Esophagus squamous epithelium (tissue), 4 donors: ENCODE data around the gene SLC29A4.

ENCODE experiments used
- CTCF ChIP-seq, 6 experiments: fragments of 450-650 bp in 4 of 6; fragments of 200-600 bp in 2 of 6; sonication (generic) in 2 of 6; IDR thresholded peaks; one replicate each; pipeline ENCODE4 v1.5.1; 2016 to 2019; ENCODE audit warnings: antibody characterized with exemption in 6 of 6, mild to moderate bottlenecking in 4 of 6, moderate library complexity in 4 of 6
- POLR2A ChIP-seq, 4 donors: fragments of 450-650 bp; IDR thresholded peaks; one replicate each; pipeline ENCODE4 v1.6.1; 2017; ENCODE audit warnings: antibody characterized with exemption in 4 of 4, mild to moderate bottlenecking in 4 of 4, moderate library complexity in 3 of 4

GRCh38 chr7:5351507-5352265 is 68.9 kb downstream of the SLC29A4 start:
- TF ChIP-seq CTCF (IDR thresholded peaks at IDR 0.05) (no peak), POLR2A (IDR thresholded peaks at IDR 0.05) (no peak)
